T-helper 17 cell (primary cell): ENCODE measurements around the gene LXN. TPM values are rescaled to one million over a fixed set of nuclear protein-coding genes. Genes with fewer than 3 reads are reported as not detected.

Experiments
- total RNA-seq, 4 donors: library from RNA in 2 of 4; stranded (reverse) in 2 of 4; gene quantifications; one replicate each; pipeline ENCODE4 v1.2.3 and lab custom pipeline; 2022 to 2026

Gene LXN
- total RNA-seq, 2 donors from 2014 or later, result 3.6 to 5.6 TPM

Other genes with a start within 250 kb of the LXN start
- 10 to 100 TPM in 1 of 2 donors, 1 to 10 TPM in 1; 7.4 to 13.5 TPM for gene MLF1, start 101.5 kb downstream of the LXN start, total RNA-seq
- 10 to 100 TPM; 37.6 to 38.3 TPM for gene GFM1, start 28.1 kb downstream of the LXN start, total RNA-seq
- not detected for gene RARRES1, start 59.8 kb upstream of the LXN start, total RNA-seq
- gene MFSD1, start 129.4 kb upstream of the LXN start, total RNA-seq, result 10 to 100 TPM; 25.1 to 78.2 TPM